Activated B cell treated with CpG ODN at 0.5 μM for 24 hours (primary cell): ENCODE data around the gene GIMAP2. TPM values are rescaled to one million over a fixed set of nuclear protein-coding genes. Genes with fewer than 3 reads are reported as not detected.

ENCODE experiments used
- ATAC-seq: fragments of 200-7000 bp; cut with Tn5 transposase; one replicate; pipeline ENCODE4 v1.10.0; 2021; ENCODE audit warnings: low read depth, mild to moderate bottlenecking, moderate library complexity
- CTCF ChIA-PET: fragments of 350-600 bp; sonication (Branson Sonifier 250); formaldehyde crosslinking; loops from one replicate; lab custom pipeline; 2021; ENCODE audit warnings: antibody characterized with exemption; lab: Charles Lee
- POLR2A ChIA-PET: fragments of 350-600 bp; sonication (Branson Sonifier 250); formaldehyde crosslinking; loops from one replicate; lab custom pipeline; 2021; ENCODE audit warnings: antibody characterized with exemption; lab: Charles Lee
- DNase-seq: peaks from one replicate; pipeline ENCODE4 v3.0.0; 2022
- H3K27ac Mint-ChIP-seq: one replicate; pipeline ENCODE4 v1.8.0; 2020; ENCODE audit warnings: mixed read lengths
- H3K27me3 Mint-ChIP-seq: one replicate; pipeline ENCODE4 v1.8.0; 2021; ENCODE audit warnings: mixed read lengths
- H3K36me3 Mint-ChIP-seq: one replicate; pipeline ENCODE4 v1.8.0; 2021; ENCODE audit warnings: low read depth, mixed read lengths
- H3K4me1 Mint-ChIP-seq: one replicate; pipeline ENCODE4 v1.8.0; 2021; ENCODE audit warnings: mixed read lengths
- H3K4me3 Mint-ChIP-seq: one replicate; pipeline ENCODE4 v1.8.0; 2020; ENCODE audit warnings: mild to moderate bottlenecking, mixed read lengths
- H3K9me3 Mint-ChIP-seq: one replicate; pipeline ENCODE4 v1.8.0; 2020; ENCODE audit warnings: mixed read lengths
- intact Hi-C: fragments of 100-400 bp; cut with micrococcal nuclease; formaldehyde crosslinking; loops from one replicate; pipeline ENCODE4 v1.15.1; 2024
- total RNA-seq: library from RNA; stranded (reverse); gene quantifications from 2 replicates; pipeline ENCODE4 v1.2.3, GENCODE V29; 2022
- TF ChIP-seq, protein P1 (sequence below): fragments of 200-600 bp; IDR thresholded peaks from one replicate; pipeline ENCODE4 v1.8.0; 2022; ENCODE audit warnings: antibody characterized with exemption, mild to moderate bottlenecking

GIMAP2 gene
- total RNA-seq, 1 donor from 2014 or later, result 19.5 TPM

GRCh38 chr7:150738092-150738491, 52.6 kb downstream of the GIMAP2 start:
- ChIA-PET CTCF (no interaction called here), POLR2A (no interaction called here)
- Mint-ChIP-seq H3K4me1 (peaks cover 7% of the 10 kb centered on the region), H3K36me3 (no peaks in the 10 kb centered on the region), H3K4me3 (no peak overlapping the region), H3K27ac (no peak overlapping the region), H3K27me3 (peaks cover 24% of the 10 kb centered on the region), H3K9me3 (no peaks in the 10 kb centered on the region)
- ATAC-seq (no peak), DNase-seq (no peak)
- intact Hi-C loops, result no loop called here
- TF ChIP-seq, protein P1, sequence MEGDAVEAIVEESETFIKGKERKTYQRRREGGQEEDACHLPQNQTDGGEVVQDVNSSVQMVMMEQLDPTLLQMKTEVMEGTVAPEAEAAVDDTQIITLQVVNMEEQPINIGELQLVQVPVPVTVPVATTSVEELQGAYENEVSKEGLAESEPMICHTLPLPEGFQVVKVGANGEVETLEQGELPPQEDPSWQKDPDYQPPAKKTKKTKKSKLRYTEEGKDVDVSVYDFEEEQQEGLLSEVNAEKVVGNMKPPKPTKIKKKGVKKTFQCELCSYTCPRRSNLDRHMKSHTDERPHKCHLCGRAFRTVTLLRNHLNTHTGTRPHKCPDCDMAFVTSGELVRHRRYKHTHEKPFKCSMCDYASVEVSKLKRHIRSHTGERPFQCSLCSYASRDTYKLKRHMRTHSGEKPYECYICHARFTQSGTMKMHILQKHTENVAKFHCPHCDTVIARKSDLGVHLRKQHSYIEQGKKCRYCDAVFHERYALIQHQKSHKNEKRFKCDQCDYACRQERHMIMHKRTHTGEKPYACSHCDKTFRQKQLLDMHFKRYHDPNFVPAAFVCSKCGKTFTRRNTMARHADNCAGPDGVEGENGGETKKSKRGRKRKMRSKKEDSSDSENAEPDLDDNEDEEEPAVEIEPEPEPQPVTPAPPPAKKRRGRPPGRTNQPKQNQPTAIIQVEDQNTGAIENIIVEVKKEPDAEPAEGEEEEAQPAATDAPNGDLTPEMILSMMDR, result no peak

GRCh38 chr7:150738591-150739001, 53.1 kb downstream of the GIMAP2 start:
- TF ChIP-seq, protein P1, result no peak
- Mint-ChIP-seq H3K9me3 (no peaks in the 10 kb centered on the region), H3K27me3 (peaks cover 26% of the 10 kb centered on the region), H3K4me1 (peaks cover 7% of the 10 kb centered on the region), H3K27ac (no peak overlapping the region), H3K4me3 (no peak overlapping the region), H3K36me3 (no peaks in the 10 kb centered on the region)
- ATAC-seq (no peak), DNase-seq (no peak)
- ChIA-PET CTCF (no interaction called here), POLR2A (no interaction called here)
- intact Hi-C loops, result no loop called here

GRCh38 chr7:150739033-150739432, 53.5 kb downstream of the GIMAP2 start:
- Mint-ChIP-seq H3K36me3 (no peaks in the 10 kb centered on the region), H3K9me3 (no peaks in the 10 kb centered on the region), H3K4me1 (peaks cover 7% of the 10 kb centered on the region), H3K27me3 (peaks cover 26% of the 10 kb centered on the region), H3K27ac (no peak overlapping the region), H3K4me3 (no peak overlapping the region)
- intact Hi-C loops, result no loop called here
- ChIA-PET POLR2A (no interaction called here), CTCF (no interaction called here)
- TF ChIP-seq, protein P1, result no peak
- no peak for DNase-seq
- no peak for ATAC-seq

GRCh38 chr7:150740053-150740452, 54.5 kb downstream of the GIMAP2 start:
- intact Hi-C loops, result no loop called here
- H3K36me3 Mint-ChIP-seq, result no peaks in the 10 kb centered on the region

DNA sequence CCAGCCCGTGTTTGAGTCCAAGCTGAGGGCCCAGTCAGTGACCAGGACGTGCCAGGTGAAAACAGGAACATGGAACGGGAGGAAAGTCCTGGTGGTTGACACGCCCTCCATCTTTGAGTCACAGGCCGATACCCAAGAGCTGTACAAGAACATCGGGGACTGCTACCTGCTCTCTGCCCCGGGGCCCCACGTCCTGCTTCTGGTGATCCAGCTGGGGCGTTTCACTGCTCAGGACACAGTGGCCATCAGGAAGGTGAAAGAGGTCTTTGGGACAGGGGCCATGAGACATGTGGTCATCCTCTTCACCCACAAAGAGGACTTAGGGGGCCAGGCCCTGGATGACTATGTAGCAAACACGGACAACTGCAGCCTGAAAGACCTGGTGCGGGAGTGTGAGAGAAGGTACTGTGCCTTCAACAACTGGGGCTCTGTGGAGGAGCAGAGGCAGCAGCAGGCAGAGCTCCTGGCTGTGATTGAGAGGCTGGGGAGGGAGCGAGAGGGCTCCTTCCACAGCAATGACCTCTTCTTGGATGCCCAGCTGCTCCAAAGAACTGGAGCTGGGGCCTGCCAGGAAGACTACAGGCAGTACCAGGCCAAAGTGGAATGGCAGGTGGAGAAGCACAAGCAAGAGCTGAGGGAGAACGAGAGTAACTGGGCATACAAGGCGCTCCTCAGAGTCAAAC, 56.9 kb downstream of the GIMAP2 start:
- peaks cover 25% of the 10 kb centered on the region for H3K27me3 Mint-ChIP-seq
- TF ChIP-seq, protein P1, result no peak
- H3K27ac Mint-ChIP-seq, result no peak overlapping the region
- H3K9me3 Mint-ChIP-seq, result no peaks in the 10 kb centered on the region
- DNase-seq (no peak), ATAC-seq (no peak)
- peaks cover 3% of the 10 kb centered on the region for H3K4me1 Mint-ChIP-seq
- POLR2A ChIA-PET, result no interaction called here
- CTCF ChIA-PET, result no interaction called here
- intact Hi-C loops, result no loop called here
- H3K4me3 Mint-ChIP-seq, result no peak overlapping the region
- no peaks in the 10 kb centered on the region for H3K36me3 Mint-ChIP-seq

More at GRCh38 chr7:150740053-150740452, 54.5 kb downstream of the GIMAP2 start:
- Mint-ChIP-seq H3K9me3 (no peaks in the 10 kb centered on the region), H3K27me3 (peaks cover 29% of the 10 kb centered on the region), H3K4me1 (peaks cover 7% of the 10 kb centered on the region), H3K27ac (no peak overlapping the region), H3K4me3 (no peak overlapping the region)
- CTCF ChIA-PET, result no interaction called here
- ATAC-seq (no peak), DNase-seq (no peak)
- TF ChIP-seq, protein P1, result no peak
- POLR2A ChIA-PET, result no interaction called here

Other genes with a start within 250 kb of the GIMAP2 start
- 0.22 TPM in 1 of 2 replicates, not detected in the other for gene GIMAP8, start 235.1 kb upstream of the GIMAP2 start, total RNA-seq
- 0.39 TPM in 1 of 2 replicates, not detected in the other for gene GIMAP7, start 170.8 kb upstream of the GIMAP2 start, total RNA-seq
- 0.29 and 0.40 TPM in 2 replicates for gene GIMAP4, start 118.3 kb upstream of the GIMAP2 start, total RNA-seq
- gene GIMAP6, start 53.3 kb upstream of the GIMAP2 start, total RNA-seq, result 0.17 and 0.35 TPM in 2 replicates
- 0.29 and 0.89 TPM in 2 replicates for gene GIMAP1, start 30.9 kb downstream of the GIMAP2 start, total RNA-seq
- 0.16 and 0.54 TPM in 2 replicates for gene GIMAP5, start 51.7 kb downstream of the GIMAP2 start, total RNA-seq
- gene TMEM176B, start 114.7 kb downstream of the GIMAP2 start, total RNA-seq, result 0.47 TPM in 1 of 2 replicates, not detected in the other
- gene TMEM176A, start 115.1 kb downstream of the GIMAP2 start, total RNA-seq, result not detected in 2 replicates
- not detected in 2 replicates for gene AOC1, start 166.8 kb downstream of the GIMAP2 start, total RNA-seq